AG08395 (cell line): ENCODE results near the gene ATL3.
"Not testable (repeated sequence)": the region's sequence is repeated elsewhere in the genome, so short reads cannot be mapped to it uniquely, and the experiment has no call there.

ENCODE experiments used
- DNase-seq: peaks from one replicate; pipeline ENCODE4 v3.0.0; 2012; ENCODE audit warnings: mixed read lengths, low spot score

Gene ATL3

DNA sequence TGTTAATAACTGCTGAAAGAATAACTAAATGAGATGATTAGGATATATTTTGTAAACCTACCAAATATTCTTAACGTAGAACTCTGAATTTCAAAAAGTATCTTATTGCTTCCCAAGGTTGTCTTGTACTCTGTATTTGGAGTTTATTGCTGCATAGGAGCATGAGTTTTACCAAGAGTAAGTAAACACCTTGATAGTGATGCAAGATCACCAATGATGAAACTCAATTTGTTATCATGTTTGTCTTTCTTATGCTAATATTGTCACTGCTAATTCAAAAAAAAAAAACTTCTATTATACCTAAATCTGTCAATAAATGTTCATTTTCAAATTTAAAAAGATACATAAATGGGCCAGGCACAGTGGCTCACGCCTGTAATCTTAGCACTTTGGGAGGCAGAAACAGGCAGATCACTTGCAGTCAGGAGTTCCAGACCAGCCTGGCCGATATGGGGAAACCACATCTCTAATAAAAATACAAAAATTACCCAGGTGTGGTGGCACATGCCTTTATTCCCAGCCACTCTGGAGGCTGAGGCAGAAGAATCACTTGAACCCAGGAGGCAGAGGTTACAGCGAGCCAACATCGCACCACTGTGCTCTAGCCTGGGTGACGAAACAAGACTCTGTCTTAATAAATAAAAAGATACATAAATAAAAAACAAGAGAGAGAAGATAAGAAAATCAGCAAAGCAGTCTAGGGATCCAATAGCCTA, 84.6 kb downstream of the ATL3 start:
- no peak for DNase-seq

- no peak for DNase-seq
Measured at GRCh38 chr11:63583357-63583677, 87.9 kb downstream of the ATL3 start.

DNA sequence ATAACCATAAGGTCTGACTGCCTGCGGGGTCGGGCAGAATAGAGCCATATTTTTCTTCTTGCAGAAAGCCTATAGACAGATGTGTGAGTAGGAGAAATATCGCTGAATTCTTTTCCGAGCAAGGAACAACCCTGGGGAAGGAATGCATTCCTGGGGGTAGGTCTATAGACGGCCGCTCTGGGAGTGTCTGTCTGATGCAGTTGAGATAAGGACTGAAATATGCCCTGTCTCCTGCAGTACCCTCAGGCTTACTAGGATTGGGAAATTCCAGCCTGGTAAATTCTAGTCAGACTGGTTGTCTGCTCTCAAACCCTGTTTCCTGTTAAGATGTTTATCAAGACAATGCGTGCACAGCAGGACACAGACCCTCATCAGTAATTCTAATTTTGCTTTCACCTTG, 90.0 kb downstream of the ATL3 start:
- DNase-seq = not testable (repeated sequence)

DNA sequence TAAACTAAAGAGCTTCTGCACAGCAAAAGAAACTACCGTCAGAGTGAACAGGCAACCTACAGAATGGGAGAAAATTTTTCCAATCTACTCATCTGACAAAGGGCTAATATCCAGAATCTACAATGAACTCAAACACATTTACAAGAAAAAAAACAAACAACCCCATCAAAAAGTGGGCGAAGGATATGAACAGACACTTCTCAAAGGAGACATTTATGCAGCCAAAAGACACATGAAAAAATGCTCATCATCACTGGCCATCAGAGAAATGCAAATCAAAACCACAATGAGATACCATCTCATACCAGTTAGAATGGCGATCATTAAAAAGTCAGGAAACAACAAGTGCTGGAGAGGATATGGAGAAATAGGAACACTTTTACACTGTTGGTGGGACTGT, 92.3 kb downstream of the ATL3 start:
- DNase-seq = not testable (repeated sequence)

DNA sequence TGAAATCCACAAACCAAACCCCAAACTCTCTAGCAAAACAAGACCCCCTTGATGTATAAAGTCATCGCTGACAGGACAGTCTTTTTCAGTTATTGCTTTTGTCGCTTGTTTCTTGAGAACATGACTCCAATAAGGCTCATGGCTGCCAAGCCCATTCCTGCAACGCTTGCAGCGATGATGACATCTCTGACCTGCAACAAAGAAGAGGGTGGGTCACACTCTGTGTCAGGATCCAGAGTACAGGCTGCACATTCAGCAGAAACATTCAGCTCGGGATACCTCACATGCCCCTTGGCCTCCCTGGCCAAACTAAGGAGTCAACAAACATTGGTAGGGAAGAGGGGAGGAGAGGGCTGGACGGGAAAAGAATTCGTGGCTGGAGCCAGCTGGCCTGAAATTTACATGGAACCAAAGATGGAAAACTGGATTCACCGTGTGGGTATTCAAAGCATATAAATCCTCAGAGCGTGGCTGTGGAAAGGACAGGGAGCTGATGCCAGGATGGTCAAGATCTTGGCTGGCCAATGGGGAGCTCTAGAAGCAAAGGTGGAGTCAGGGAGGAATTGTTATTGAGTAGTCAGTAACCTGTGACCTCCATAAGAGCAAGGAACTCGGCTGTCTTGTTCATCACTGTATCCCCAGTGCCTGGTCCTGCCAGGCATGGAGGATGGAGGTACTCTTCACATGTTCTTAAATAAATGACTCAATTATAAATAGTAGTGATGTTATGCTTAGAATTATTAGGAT, 96.1 kb downstream of the ATL3 start:
- DNase-seq = no peak
